ENCODE results near the gene FKTN. TPM values are rescaled to one million over a fixed set of nuclear protein-coding genes. Genes with fewer than 3 reads are reported as not detected.

The FKTN gene
- total RNA-seq, 1 experiment from 2014 or later: 17.3 TPM

- no TSS peak for BruUV-seq (replicated peaks)
- no peaks in the 10 kb centered on the region for H4K20me1 ChIP-seq (ENCODE audit: insufficient read depth)
- ATAC-seq (no peak), DNase-seq (ENCODE audit: low read depth, low spot score) (no peak)
- POLR2A ChIA-PET: no interaction called here
- H3K9ac ChIP-seq (ENCODE audit: low read length): no peak overlapping the region
- H3K27ac ChIP-seq (ENCODE audit: low read depth, low read length): no peak overlapping the region
- no peaks in the 10 kb centered on the region for H3K4me1 ChIP-seq (ENCODE audit: control insufficient read depth in 1 of 2, insufficient read depth in 2 of 2, low read length in 2 of 2)
- no peaks in the 10 kb centered on the region for H3K27me3 ChIP-seq (ENCODE audit: insufficient read depth, low read length)
- no peak overlapping the region for H3K4me3 ChIP-seq (replicated peaks in 1 of 2; ENCODE audit: low read depth in 1 of 2, low read length in 2 of 2)
- no peak for TF ChIP-seq YY1 (IDR thresholded peaks at IDR 0.05; ENCODE audit: extremely low read depth, insufficient replicate concordance, low read depth, low read length)
- no peak for TF ChIP-seq FOSL1 (IDR thresholded peaks at IDR 0.05; ENCODE audit: low read depth)
- TF ChIP-seq SP1 (IDR thresholded peaks at IDR 0.05; ENCODE audit: low read depth): no peak
- no peak for TF ChIP-seq RAD21 (IDR thresholded peaks at IDR 0.05; ENCODE audit: low read depth)
- no peak for TF ChIP-seq POLR2A (IDR thresholded peaks at IDR 0.05; ENCODE audit: borderline replicate concordance, extremely low read depth, insufficient read depth, insufficient read length)
- TF ChIP-seq EZH2 (IDR thresholded peaks at IDR 0.05): no peak
- H3K4me2 ChIP-seq (ENCODE audit: low read length): no peak overlapping the region
- no peaks in the 10 kb centered on the region for H3K9me3 ChIP-seq (ENCODE audit: control insufficient read depth in 1 of 2, insufficient read depth in 1 of 2, low read depth in 1 of 2, low read length in 2 of 2)
- H3K9me2 ChIP-seq (ENCODE audit: insufficient read depth): no peaks in the 10 kb centered on the region
- no peaks in the 10 kb centered on the region for H3K36me3 ChIP-seq (ENCODE audit: control insufficient read depth in 1 of 2, insufficient read depth in 2 of 2, low read length in 2 of 2)
- no peaks in the 10 kb centered on the region for H3K79me2 ChIP-seq (ENCODE audit: insufficient read depth, low read length)
- H2AFZ ChIP-seq (ENCODE audit: low read depth, low read length, poor library complexity, severe bottlenecking): no peak overlapping the region
- RAD21 ChIA-PET (ENCODE audit: low non-redundant PET in 1 of 2, low total read pairs in 2 of 2, uncharacterized antibody in 2 of 2, unreplicated experiment in 2 of 2): no interaction called here
- intact Hi-C loops (cut with micrococcal nuclease): no loop called here
- CTCF ChIA-PET: no interaction called here
Measured at GRCh38 chr9:105651806-105652205, 93.9 kb downstream of the FKTN start.

GRCh38 chr9:105656131-105656921 is 98.4 kb downstream of the FKTN start:
- RAD21 ChIA-PET (ENCODE audit: low non-redundant PET in 1 of 2, low total read pairs in 2 of 2, uncharacterized antibody in 2 of 2, unreplicated experiment in 2 of 2): no interaction called here
- Histone ChIP-seq H3K27ac (ENCODE audit: low read depth, low read length) (no peak overlapping the region), H3K9ac (ENCODE audit: low read length) (no peak overlapping the region), H3K36me3 (ENCODE audit: control insufficient read depth in 1 of 2, insufficient read depth in 2 of 2, low read length in 2 of 2) (no peaks in the 10 kb centered on the region), H2AFZ (ENCODE audit: low read depth, low read length, poor library complexity, severe bottlenecking) (no peak overlapping the region), H4K20me1 (ENCODE audit: insufficient read depth) (no peaks in the 10 kb centered on the region), H3K4me3 (replicated peaks in 1 of 2; ENCODE audit: low read depth in 1 of 2, low read length in 2 of 2) (no peak overlapping the region), H3K27me3 (ENCODE audit: insufficient read depth, low read length) (no peaks in the 10 kb centered on the region), H3K9me3 (ENCODE audit: control insufficient read depth in 1 of 2, insufficient read depth in 1 of 2, low read depth in 1 of 2, low read length in 2 of 2) (no peaks in the 10 kb centered on the region), H3K4me1 (ENCODE audit: control insufficient read depth in 1 of 2, insufficient read depth in 2 of 2, low read length in 2 of 2) (no peaks in the 10 kb centered on the region), H3K79me2 (ENCODE audit: insufficient read depth, low read length) (no peaks in the 10 kb centered on the region), H3K9me2 (ENCODE audit: insufficient read depth) (no peaks in the 10 kb centered on the region), H3K4me2 (ENCODE audit: low read length) (no peak overlapping the region)
- TF ChIP-seq EZH2 (IDR thresholded peaks at IDR 0.05) (no peak), ELF1 (IDR thresholded peaks at IDR 0.05; ENCODE audit: borderline replicate concordance, low read depth) (no peak), YY1 (IDR thresholded peaks at IDR 0.05; ENCODE audit: extremely low read depth, insufficient replicate concordance, low read depth, low read length) (no peak), EZH2phosphoT487 (IDR thresholded peaks at IDR 0.05; ENCODE audit: borderline replicate concordance) (no peak), EGR1 (IDR thresholded peaks at IDR 0.05; ENCODE audit: low read depth) (no peak)
- POLR2A ChIA-PET: no interaction called here
- intact Hi-C loops (cut with micrococcal nuclease): no loop called here
- CTCF ChIA-PET: no interaction called here
- ATAC-seq: no peak
- no TSS peak for BruUV-seq (replicated peaks)
- no peak for DNase-seq (ENCODE audit: low read depth, low spot score)
